CD4-positive, CD25-positive, alpha-beta regulatory T cell (primary cell): ENCODE data around the gene ADAMTS18. TPM values are rescaled to one million over a fixed set of nuclear protein-coding genes. Genes with fewer than 3 reads are reported as not detected.

Experiments
- ATAC-seq, 2 donors: fragments of 150-1000 bp; cut with Tn5 transposase; one replicate each; pipeline ENCODE4 v1.10.0; 2021; ENCODE audit warnings: low read depth in 2 of 2, moderate number of reproducible peaks in 2 of 2, moderate library complexity in 1 of 2
- DNase-seq, 3 donors: peaks; one replicate each; pipeline versions ENCODE4 v3.0.0 to v3.0.0-alpha.2; 2012 to 2022; ENCODE audit warnings: mixed read lengths in 1 of 3
- H3K27ac ChIP-seq: one replicate; pipeline ENCODE4 v1.7.0; 2013; ENCODE audit warnings: mild to moderate bottlenecking, low read length; ENCODE audit not compliant: insufficient read depth, poor library complexity, severe bottlenecking
- H3K27me3 ChIP-seq: one replicate; pipeline ENCODE4 v1.7.0; 2013; ENCODE audit warnings: low read length; ENCODE audit not compliant: control insufficient read depth, insufficient read depth
- H3K36me3 ChIP-seq: one replicate; pipeline ENCODE4 v1.7.0; 2013; ENCODE audit warnings: mild to moderate bottlenecking, low read length, moderate library complexity; ENCODE audit not compliant: control insufficient read depth, insufficient read depth
- H3K4me1 ChIP-seq: 2 replicates; pipeline ENCODE4 v1.7.0; 2013; ENCODE audit warnings: mild to moderate bottlenecking, low read length; ENCODE audit not compliant: insufficient read depth, control insufficient read depth, poor library complexity, severe bottlenecking
- H3K4me3 ChIP-seq: one replicate; pipeline ENCODE4 v1.7.0; 2013; ENCODE audit warnings: low read depth, mild to moderate bottlenecking, low read length, moderate library complexity
- H3K9me3 ChIP-seq, 2 experiments: 1 replicate in 1 of 2; 2 replicates in 1 of 2; pipeline ENCODE4 v1.7.0; 2013; ENCODE audit warnings: low read length in 2 of 2, mild to moderate bottlenecking in 1 of 2, moderate library complexity in 1 of 2; ENCODE audit not compliant: control insufficient read depth in 2 of 2
- H3K27ac Mint-ChIP-seq, 3 donors: one replicate each; pipeline ENCODE4 v1.8.0; 2020 to 2022; ENCODE audit warnings: mild to moderate bottlenecking in 3 of 3, mixed read lengths in 3 of 3, moderate library complexity in 2 of 3
- H3K27me3 Mint-ChIP-seq: one replicate; pipeline ENCODE4 v1.8.0; 2022; ENCODE audit warnings: mild to moderate bottlenecking, mixed read lengths
- H3K36me3 Mint-ChIP-seq: one replicate; pipeline ENCODE4 v1.8.0; 2020; ENCODE audit warnings: mixed read lengths
- H3K4me1 Mint-ChIP-seq, 4 donors: one replicate each; pipeline ENCODE4 v1.8.0; 2020 to 2022; ENCODE audit warnings: mixed read lengths in 4 of 4, mild to moderate bottlenecking in 1 of 4
- H3K4me3 Mint-ChIP-seq, 4 donors: one replicate each; pipeline ENCODE4 v1.8.0; 2020 to 2022; ENCODE audit warnings: mild to moderate bottlenecking in 4 of 4, mixed read lengths in 4 of 4, moderate library complexity in 3 of 4
- H3K9me3 Mint-ChIP-seq, 7 donors: one replicate each; pipeline ENCODE4 v1.8.0; 2020 to 2022; ENCODE audit warnings: mixed read lengths in 7 of 7, mild to moderate bottlenecking in 3 of 7, moderate library complexity in 2 of 7
- polyA plus RNA-seq, 4 donors: library from polyadenylated mRNA; unstranded; fragments of 300-500 nt; fragmentation: Illumina TruSeq; gene quantifications; one replicate each; pipeline ENCODE4 v1.2.3, GENCODE V29; 2021
- total RNA-seq: library from RNA; stranded (reverse); gene quantifications from one replicate; pipeline ENCODE4 v1.2.3, GENCODE V29; 2022

The ADAMTS18 gene
- total and polyA plus RNA-seq, 5 donors from 2014 or later: not detected

- no peaks in the 10 kb centered on the region for H3K4me1 ChIP-seq
- Mint-ChIP-seq H3K4me3 (no peak overlapping the region), H3K36me3 (no peaks in the 10 kb centered on the region), H3K27me3 (peaks cover 5% of the 10 kb centered on the region), H3K9me3 (peaks cover 0 to 2% (median 0%) of the 10 kb centered on the region in 7 donors), H3K27ac (no peak overlapping the region), H3K4me1 (no peaks in the 10 kb centered on the region)
- no peak for DNase-seq
- H3K36me3 ChIP-seq: no peaks in the 10 kb centered on the region
- no peak overlapping the region for H3K4me3 ChIP-seq
- H3K27me3 ChIP-seq: no peaks in the 10 kb centered on the region
- no peaks in the 10 kb centered on the region for H3K9me3 ChIP-seq
- H3K27ac ChIP-seq: no peak overlapping the region
- no peak for ATAC-seq
Measured at GRCh38 chr16:77449208-77449607, 14.4 kb upstream of the ADAMTS18 start.

- ATAC-seq: no peak
- Histone ChIP-seq H3K36me3 (no peaks in the 10 kb centered on the region), H3K4me1 (no peaks in the 10 kb centered on the region), H3K27ac (no peak overlapping the region), H3K9me3 (no peaks in the 10 kb centered on the region), H3K27me3 (no peaks in the 10 kb centered on the region), H3K4me3 (no peak overlapping the region)
- no peak for DNase-seq
- H3K27me3 Mint-ChIP-seq: peaks cover 5% of the 10 kb centered on the region
- H3K9me3 Mint-ChIP-seq: peaks cover 0 to 1% (median 0%) of the 10 kb centered on the region in 7 donors
- no peak overlapping the region for H3K27ac Mint-ChIP-seq
- no peak overlapping the region for H3K4me3 Mint-ChIP-seq
- H3K36me3 Mint-ChIP-seq: no peaks in the 10 kb centered on the region
- no peaks in the 10 kb centered on the region for H3K4me1 Mint-ChIP-seq
Measured at GRCh38 chr16:77445324-77445723, 10.5 kb upstream of the ADAMTS18 start.

- Mint-ChIP-seq H3K27me3 (peaks cover 2% of the 10 kb centered on the region), H3K27ac (no peak overlapping the region), H3K4me3 (no peak overlapping the region), H3K4me1 (no peaks in the 10 kb centered on the region), H3K9me3 (peaks cover 0 to 1% (median 0%) of the 10 kb centered on the region in 7 donors), H3K36me3 (no peaks in the 10 kb centered on the region)
- no peak overlapping the region for H3K27ac ChIP-seq
- no peak overlapping the region for H3K4me3 ChIP-seq
- no peaks in the 10 kb centered on the region for H3K4me1 ChIP-seq
- H3K9me3 ChIP-seq: no peaks in the 10 kb centered on the region
- ATAC-seq (no peak), DNase-seq (no peak)
- H3K36me3 ChIP-seq: no peaks in the 10 kb centered on the region
- no peaks in the 10 kb centered on the region for H3K27me3 ChIP-seq
Measured at GRCh38 chr16:77444147-77444460, 9.3 kb upstream of the ADAMTS18 start.

- H3K27ac Mint-ChIP-seq: no peak overlapping the region
- no peaks in the 10 kb centered on the region for H3K9me3 ChIP-seq
- ATAC-seq (no peak), DNase-seq (no peak)
- no peaks in the 10 kb centered on the region for H3K4me1 ChIP-seq
- H3K27ac ChIP-seq: no peak overlapping the region
- no peak overlapping the region for H3K4me3 Mint-ChIP-seq
- no peaks in the 10 kb centered on the region for H3K36me3 ChIP-seq
- H3K9me3 Mint-ChIP-seq: peaks cover 0 to 1% (median 0%) of the 10 kb centered on the region in 7 donors
- no peaks in the 10 kb centered on the region for H3K4me1 Mint-ChIP-seq
- no peaks in the 10 kb centered on the region for H3K27me3 ChIP-seq
- no peak overlapping the region for H3K4me3 ChIP-seq
- no peaks in the 10 kb centered on the region for H3K27me3 Mint-ChIP-seq
- no peaks in the 10 kb centered on the region for H3K36me3 Mint-ChIP-seq
Measured at GRCh38 chr16:77443357-77444146, 8.7 kb upstream of the ADAMTS18 start.

GRCh38 chr16:77442078-77442477, 7.2 kb upstream of the ADAMTS18 start:
- ATAC-seq: no peak
- H3K36me3 Mint-ChIP-seq: no peaks in the 10 kb centered on the region
- no peak overlapping the region for H3K4me3 ChIP-seq
- H3K27me3 ChIP-seq: no peaks in the 10 kb centered on the region
- peaks cover 6% of the 10 kb centered on the region for H3K27me3 Mint-ChIP-seq
- no peak overlapping the region for H3K27ac ChIP-seq
- H3K4me1 Mint-ChIP-seq: no peaks in the 10 kb centered on the region
- no peaks in the 10 kb centered on the region for H3K36me3 ChIP-seq
- no peak for DNase-seq
- H3K27ac Mint-ChIP-seq: no peak overlapping the region
- H3K9me3 ChIP-seq: no peaks in the 10 kb centered on the region
- H3K4me1 ChIP-seq: no peaks in the 10 kb centered on the region
- peaks cover 0 to 2% (median 0%) of the 10 kb centered on the region in 7 donors for H3K9me3 Mint-ChIP-seq
- H3K4me3 Mint-ChIP-seq: no peak overlapping the region

- no peak for DNase-seq
- H3K9me3 Mint-ChIP-seq: peaks cover 0 to 2% (median 0%) of the 10 kb centered on the region in 7 donors
- H3K4me1 Mint-ChIP-seq: no peaks in the 10 kb centered on the region
- no peak for ATAC-seq
- H3K4me3 ChIP-seq: no peak overlapping the region
- H3K27ac ChIP-seq: no peak overlapping the region
- H3K4me3 Mint-ChIP-seq: no peak overlapping the region
- no peaks in the 10 kb centered on the region for H3K9me3 ChIP-seq
- no peaks in the 10 kb centered on the region for H3K36me3 Mint-ChIP-seq
- H3K27me3 ChIP-seq: no peaks in the 10 kb centered on the region
- H3K36me3 ChIP-seq: no peaks in the 10 kb centered on the region
- no peak overlapping the region for H3K27ac Mint-ChIP-seq
- peaks cover 16% of the 10 kb centered on the region for H3K27me3 Mint-ChIP-seq
- no peaks in the 10 kb centered on the region for H3K4me1 ChIP-seq
Measured at GRCh38 chr16:77439106-77439505, 4.3 kb upstream of the ADAMTS18 start.

GRCh38 chr16:77437859-77438258, 3.0 kb upstream of the ADAMTS18 start:
- H3K27me3 ChIP-seq: peaks cover 3% of the 10 kb centered on the region
- no peaks in the 10 kb centered on the region for H3K4me1 ChIP-seq
- H3K4me1 Mint-ChIP-seq: no peaks in the 10 kb centered on the region
- H3K4me3 Mint-ChIP-seq: no peak overlapping the region
- H3K36me3 ChIP-seq: no peaks in the 10 kb centered on the region
- no peak overlapping the region for H3K27ac ChIP-seq
- H3K9me3 ChIP-seq: no peaks in the 10 kb centered on the region
- H3K4me3 ChIP-seq: no peak overlapping the region
- H3K27me3 Mint-ChIP-seq: peaks cover 28% of the 10 kb centered on the region
- H3K36me3 Mint-ChIP-seq: no peaks in the 10 kb centered on the region
- ATAC-seq (no peak), DNase-seq (no peak)
- H3K27ac Mint-ChIP-seq: no peak overlapping the region
- H3K9me3 Mint-ChIP-seq: peaks cover 0 to 5% (median 0%) of the 10 kb centered on the region in 7 donors

GRCh38 chr16:77435272-77435820, 512 bp upstream of the ADAMTS18 start:
- Mint-ChIP-seq H3K4me3 (no peak overlapping the region), H3K27ac (no peak overlapping the region), H3K27me3 (peaks cover 32% of the 10 kb centered on the region)

More at GRCh38 chr16:77435272-77435820, 512 bp upstream of the ADAMTS18 start:
- H3K4me1 ChIP-seq: no peaks in the 10 kb centered on the region
- H3K27me3 ChIP-seq: peaks cover 3% of the 10 kb centered on the region
- Mint-ChIP-seq H3K4me1 (no peaks in the 10 kb centered on the region), H3K9me3 (peaks cover 0 to 5% (median 0%) of the 10 kb centered on the region in 7 donors), H3K36me3 (no peaks in the 10 kb centered on the region)
- no peak overlapping the region for H3K4me3 ChIP-seq
- no peaks in the 10 kb centered on the region for H3K9me3 ChIP-seq
- no peak overlapping the region for H3K27ac ChIP-seq
- ATAC-seq: no peak
- no peaks in the 10 kb centered on the region for H3K36me3 ChIP-seq
- no peak for DNase-seq
